IMR-90 (cell line): ENCODE measurements around the gene SLC25A19. TPM values are rescaled to one million over a fixed set of nuclear protein-coding genes. Genes with fewer than 3 reads are reported as not detected.

Experiments
- ATAC-seq: fragments of 200-7000 bp; cut with Tn5 transposase; 2 replicates; pipeline ENCODE4 v1.9.1; 2020; ENCODE audit warnings: low read depth, mild to moderate bottlenecking, moderate library complexity
- BruUV-seq: library from RNA; stranded (reverse); fragments of 400-500 nt; replicated peaks from 2 replicates; lab custom pipeline; 2021; lab: Mats Ljungman, UMichigan
- CTCF ChIA-PET: fragments of 300-600 bp; formaldehyde crosslinking; extraction: SDS; loops from one replicate; lab custom pipeline; 2021; ENCODE audit warnings: antibody characterized with exemption; lab: Yijun Ruan, JAX
- POLR2A ChIA-PET: fragments of 300-600 bp; sonication (Branson Sonifier 250); formaldehyde crosslinking; loops from one replicate; lab custom pipeline; 2022; ENCODE audit warnings: antibody characterized with exemption; ENCODE audit not compliant: unreplicated experiment; lab: Charles Lee
- DNase-seq: peaks from one replicate; pipeline ENCODE4 v3.0.0; 2013
- H2AFZ ChIP-seq: replicated peaks from 2 replicates; pipeline ENCODE3; 2013; ENCODE audit warnings: low read length, mild to moderate bottlenecking; ENCODE audit not compliant: poor library complexity
- H2AK5ac ChIP-seq: 2 replicates; pipeline ENCODE4 v1.6.1; 2013; ENCODE audit warnings: low read depth, low read length, inconsistent platforms
- H2AK9ac ChIP-seq: replicated peaks from 2 replicates; pipeline ENCODE3; 2013; ENCODE audit warnings: mild to moderate bottlenecking, low read depth, low read length, moderate library complexity; ENCODE audit not compliant: poor library complexity
- H2BK120ac ChIP-seq: 2 replicates; pipeline ENCODE4 v1.6.1; 2013; ENCODE audit warnings: low read depth, low read length, inconsistent platforms
- H2BK15ac ChIP-seq: 3 replicates; pipeline ENCODE4 v1.6.1; 2013; ENCODE audit warnings: low read depth, low read length, inconsistent platforms
- H2BK20ac ChIP-seq: 2 replicates; pipeline ENCODE4 v1.6.1; 2013; ENCODE audit warnings: low read depth, mild to moderate bottlenecking, inconsistent platforms, low read length, moderate library complexity
- H2BK5ac ChIP-seq: 2 replicates; pipeline ENCODE4 v1.6.1; 2013; ENCODE audit warnings: mild to moderate bottlenecking, low read depth, low read length, inconsistent platforms; ENCODE audit not compliant: poor library complexity, severe bottlenecking
- H3K14ac ChIP-seq: replicated peaks from 2 replicates; pipeline ENCODE4 v1.6.1; 2013; ENCODE audit warnings: low read depth, low read length, inconsistent platforms
- H3K18ac ChIP-seq: 2 replicates; pipeline ENCODE4 v1.6.1; 2013; ENCODE audit warnings: low read depth, low read length, control low read depth
- H3K23ac ChIP-seq: 2 replicates; pipeline ENCODE4 v1.6.1; 2013; ENCODE audit warnings: low read depth, low read length, inconsistent platforms
- H3K27ac ChIP-seq: 2 replicates; pipeline ENCODE4 v1.5.1; 2013; ENCODE audit warnings: mild to moderate bottlenecking, control low read depth, low read length; ENCODE audit not compliant: insufficient read depth
- H3K27me3 ChIP-seq: 2 replicates; pipeline ENCODE4 v1.6.1; 2013; ENCODE audit warnings: low read length; ENCODE audit not compliant: control insufficient read depth, insufficient read depth
- H3K36me3 ChIP-seq: 2 replicates; pipeline ENCODE4 v1.6.1; 2013; ENCODE audit warnings: low read length, mixed read lengths; ENCODE audit not compliant: control insufficient read depth, insufficient read depth
- H3K4ac ChIP-seq: 2 replicates; pipeline ENCODE4 v1.6.1; 2013; ENCODE audit warnings: low read depth, low read length, inconsistent platforms
- H3K4me1 ChIP-seq: 2 replicates; pipeline ENCODE4 v1.6.1; 2013; ENCODE audit warnings: low read length, mixed read lengths; ENCODE audit not compliant: control insufficient read depth, insufficient read depth
- H3K4me2 ChIP-seq: 2 replicates; pipeline ENCODE4 v1.6.1; 2013; ENCODE audit warnings: low read depth, mild to moderate bottlenecking, control low read depth, low read length, moderate library complexity
- H3K4me3 ChIP-seq: 2 replicates; pipeline ENCODE4 v1.5.1; 2013; ENCODE audit warnings: low read depth, mild to moderate bottlenecking, control low read depth, low read length, moderate library complexity; ENCODE audit not compliant: insufficient read depth
- H3K56ac ChIP-seq: 2 replicates; pipeline ENCODE4 v1.6.1; 2013; ENCODE audit warnings: low read length, inconsistent platforms; ENCODE audit not compliant: insufficient read depth; ENCODE audit errors: extremely low read depth
- H3K79me1 ChIP-seq, 2 experiments: 2 replicates each; pipeline ENCODE4 v1.6.1; 2013; ENCODE audit warnings: low read length in 2 of 2, inconsistent platforms in 1 of 2, low read depth in 1 of 2
- H3K9ac ChIP-seq: 2 replicates; pipeline ENCODE4 v1.6.1; 2013; ENCODE audit warnings: low read depth, low read length, control low read depth
- H3K9me1 ChIP-seq: 2 replicates; pipeline ENCODE4 v1.6.1; 2013; ENCODE audit warnings: low read length, inconsistent platforms; ENCODE audit not compliant: insufficient read depth
- H3K9me3 ChIP-seq: 2 replicates; pipeline ENCODE4 v1.6.1; 2013; ENCODE audit warnings: low read length; ENCODE audit not compliant: control insufficient read depth, insufficient read depth
- H4K20me1 ChIP-seq: 2 replicates; pipeline ENCODE4 v1.6.1; 2013; ENCODE audit warnings: low read length, inconsistent platforms; ENCODE audit not compliant: insufficient read depth
- H4K5ac ChIP-seq: 2 replicates; pipeline ENCODE4 v1.6.1; 2013; ENCODE audit warnings: mild to moderate bottlenecking, low read depth, low read length, control low read depth
- H4K8ac ChIP-seq, 2 experiments: 2 replicates each; pipeline ENCODE4 v1.6.1; 2013; ENCODE audit warnings: low read depth in 2 of 2, low read length in 2 of 2, control low read depth in 1 of 2, inconsistent platforms in 1 of 2
- H4K91ac ChIP-seq: 2 replicates; pipeline ENCODE4 v1.6.1; 2013; ENCODE audit warnings: low read depth, low read length, inconsistent platforms; ENCODE audit not compliant: insufficient read depth
- BHLHE40 ChIP-seq: fragments of 150-350 bp; IDR thresholded peaks from 2 replicates; pipeline ENCODE4 v1.6.1; 2016; ENCODE audit warnings: mild to moderate bottlenecking, low read depth, low read length
- CEBPB ChIP-seq: IDR thresholded peaks from 2 replicates; pipeline ENCODE4 v1.6.1; 2012; ENCODE audit warnings: low read depth, low read length, improper control_type of control experiment
- CHD1 ChIP-seq: IDR thresholded peaks from 2 replicates; pipeline ENCODE4 v1.6.1; 2012; ENCODE audit warnings: low read depth, low read length, improper control_type of control experiment
- CTCF ChIP-seq: conservative IDR thresholded peaks from 2 replicates; pipeline ENCODE4 v1.5.1; 2012; ENCODE audit warnings: mild to moderate bottlenecking, low read depth, low read length, improper control_type of control experiment
- ELK1 ChIP-seq: fragments of 150-350 bp; IDR thresholded peaks from 2 replicates; pipeline ENCODE4 v1.6.1; 2016; ENCODE audit warnings: low read depth, mild to moderate bottlenecking, low read length, moderate library complexity, borderline replicate concordance
- FOS ChIP-seq: fragments of 150-350 bp; IDR thresholded peaks from 2 replicates; pipeline ENCODE4 v1.6.1; 2016; ENCODE audit warnings: low read depth, low read length
- MAFK ChIP-seq: IDR thresholded peaks from 2 replicates; pipeline ENCODE4 v1.6.1; 2012; ENCODE audit warnings: low read depth, low read length, improper control_type of control experiment
- MAZ ChIP-seq: IDR thresholded peaks from 2 replicates; pipeline ENCODE4 v1.6.1; 2012; ENCODE audit warnings: low read depth, mild to moderate bottlenecking, low read length, improper control_type of control experiment, moderate library complexity, borderline replicate concordance
- MXI1 ChIP-seq: IDR thresholded peaks from 2 replicates; pipeline ENCODE4 v1.6.1; 2012; ENCODE audit warnings: low read depth, mild to moderate bottlenecking, low read length, moderate library complexity, borderline replicate concordance
- NFE2L2 ChIP-seq: fragments of 150-350 bp; IDR thresholded peaks from 2 replicates; pipeline ENCODE4 v1.6.1; 2016; ENCODE audit warnings: low read depth, mild to moderate bottlenecking, low read length
- POLR2A ChIP-seq: IDR thresholded peaks from 2 replicates; pipeline ENCODE4 v1.6.1; 2012; ENCODE audit warnings: mild to moderate bottlenecking, low read depth, low read length
- RAD21 ChIP-seq: IDR thresholded peaks from 2 replicates; pipeline ENCODE4 v1.6.1; 2012; ENCODE audit warnings: low read length, improper control_type of control experiment
- RCOR1 ChIP-seq: IDR thresholded peaks from 2 replicates; pipeline ENCODE4 v1.6.1; 2012; ENCODE audit warnings: mild to moderate bottlenecking, low read length, improper control_type of control experiment; ENCODE audit not compliant: insufficient replicate concordance
- RFX5 ChIP-seq: IDR thresholded peaks from 2 replicates; pipeline ENCODE4 v1.8.0; 2012; ENCODE audit warnings: low read depth, mild to moderate bottlenecking, low read length, moderate library complexity
- SMC3 ChIP-seq: fragments of 150-350 bp; IDR thresholded peaks from 2 replicates; pipeline ENCODE4 v1.6.1; 2016; ENCODE audit warnings: low read depth, mild to moderate bottlenecking, antibody characterized with exemption, low read length, moderate library complexity
- USF2 ChIP-seq: fragments of 150-350 bp; IDR thresholded peaks from 2 replicates; pipeline ENCODE4 v1.6.1; 2017; ENCODE audit warnings: mild to moderate bottlenecking, antibody characterized with exemption, low read length, low read depth
- WGBS, 2 experiments: methylation state at CpG; one replicate each; pipeline versions ENCODE4 v1.1.5 to v1.1.7; 2013; ENCODE audit warnings: missing lambda C conversion rate in 2 of 2; ENCODE audit not compliant: insufficient read length in 1 of 2; ENCODE audit errors: extremely low coverage in 2 of 2; 5-methylcytosine and 5-hydroxymethylcytosine counted together
- dilution Hi-C: fragments of 300-500 bp; cut with HindIII; formaldehyde crosslinking; loops from one replicate; pipeline ENCODE4 v1.14.3; 2018; ENCODE audit warnings: low sequenced_read_pairs; ENCODE audit not compliant: unreplicated experiment
- in situ Hi-C: fragments of 300-500 bp; cut with MboI; formaldehyde crosslinking; loops from 3 replicates; pipeline ENCODE4 v1.14.3; 2019; ENCODE audit warnings: low sequenced_read_pairs, inconsistent platforms, mixed read lengths
- intact Hi-C: fragments of 100-400 bp; cut with micrococcal nuclease; formaldehyde crosslinking; loops from 2 replicates; pipeline ENCODE4 v1.10.0; 2022
- polyA plus RNA-seq, 3 experiments: library from polyadenylated mRNA; depleted of rRNA; stranded (reverse); fragments of >200 nt; gene quantifications; 2 replicates each; pipeline ENCODE4 v1.2.3, GENCODE V29; 2012; ENCODE audit warnings: low replicate concordance in 1 of 3
- total RNA-seq: library from RNA; depleted of rRNA; stranded (reverse); fragments of >200 nt; gene quantifications from 2 replicates; pipeline ENCODE4 v1.2.3, GENCODE V29; 2012

Gene SLC25A19
- total and polyA plus RNA-seq, 2 of the 4 experiments (the other 2 are of a cell fraction): 9.1 to 9.2 TPM

GRCh38 chr17:75265614-75266315 lies 23.5 kb downstream of the SLC25A19 start:
- POLR2A ChIA-PET: no interaction called here
- 100% methylated on average over 1 of the region's 17 CpGs; no CpG with 5 or more reads in 1 of the 2 experiments for WGBS, 2 experiments

More at GRCh38 chr17:75265614-75266315, 23.5 kb downstream of the SLC25A19 start:
- Histone ChIP-seq H4K8ac (no peak overlapping the region), H2BK15ac (no peak overlapping the region), H3K4me2 (no peak overlapping the region), H3K4me3 (no peak overlapping the region), H3K14ac (no peak overlapping the region), H2AK9ac (no peak overlapping the region), H2BK5ac (no peak overlapping the region), H3K4me1 (peaks cover 3% of the 10 kb centered on the region), H2BK120ac (no peak overlapping the region), H3K23ac (no peak overlapping the region), H4K91ac (no peak overlapping the region), H3K18ac (no peak overlapping the region), H3K9me3 (no peaks in the 10 kb centered on the region), H3K56ac (no peak overlapping the region), H2AFZ (no peak overlapping the region), H3K36me3 (peaks cover 26% of the 10 kb centered on the region), H4K5ac (no peak overlapping the region), H3K4ac (no peak overlapping the region), H3K9me1 (no peaks in the 10 kb centered on the region), H2BK20ac (no peak overlapping the region), H3K79me1 (peaks cover 22 to 24% of the 10 kb centered on the region in 2 experiments; a peak in 3 of 4 replicates), H2AK5ac (no peak overlapping the region), H3K27ac (no peak overlapping the region), H4K20me1 (peaks cover 2% of the 10 kb centered on the region; the same call in 1 of the 2 replicates), H3K27me3 (no peaks in the 10 kb centered on the region), H3K9ac (no peak overlapping the region)
- dilution Hi-C loops (no loop called here), intact Hi-C loops (no loop called here), in situ Hi-C loops (no loop called here)
- no peak for TF ChIP-seq CHD1
- TF ChIP-seq RAD21: no peak
- TF ChIP-seq MAZ: no peak
- no peak for TF ChIP-seq CTCF
- no peak for TF ChIP-seq ELK1
- no peak for TF ChIP-seq POLR2A
- TF ChIP-seq MXI1: no peak
- TF ChIP-seq RFX5: no peak
- no peak for TF ChIP-seq BHLHE40
- no peak for TF ChIP-seq MAFK
- no peak for TF ChIP-seq SMC3
- TF ChIP-seq RCOR1: no peak
- TF ChIP-seq CEBPB: no peak
- no peak for TF ChIP-seq NFE2L2
- no peak for TF ChIP-seq USF2
- no peak for TF ChIP-seq FOS
- BruUV-seq: no TSS peak
- CTCF ChIA-PET: no interaction called here
- ATAC-seq: no peak
- no peak for DNase-seq
